Stimulated activated CD8-positive, alpha-beta memory T cell treated with anti-CD3 and anti-CD28 coated beads, Interleukin-12 subunit alpha, Interleukin-12 subunit beta, amount 100 ng/mL, for 4 hours (primary cell): ENCODE data around the gene ATP5PD.

Experiments
- DNase-seq: peaks from one replicate; pipeline ENCODE4 v3.0.0-alpha.2; 2020; ENCODE audit warnings: low read depth

The ATP5PD gene

DNA sequence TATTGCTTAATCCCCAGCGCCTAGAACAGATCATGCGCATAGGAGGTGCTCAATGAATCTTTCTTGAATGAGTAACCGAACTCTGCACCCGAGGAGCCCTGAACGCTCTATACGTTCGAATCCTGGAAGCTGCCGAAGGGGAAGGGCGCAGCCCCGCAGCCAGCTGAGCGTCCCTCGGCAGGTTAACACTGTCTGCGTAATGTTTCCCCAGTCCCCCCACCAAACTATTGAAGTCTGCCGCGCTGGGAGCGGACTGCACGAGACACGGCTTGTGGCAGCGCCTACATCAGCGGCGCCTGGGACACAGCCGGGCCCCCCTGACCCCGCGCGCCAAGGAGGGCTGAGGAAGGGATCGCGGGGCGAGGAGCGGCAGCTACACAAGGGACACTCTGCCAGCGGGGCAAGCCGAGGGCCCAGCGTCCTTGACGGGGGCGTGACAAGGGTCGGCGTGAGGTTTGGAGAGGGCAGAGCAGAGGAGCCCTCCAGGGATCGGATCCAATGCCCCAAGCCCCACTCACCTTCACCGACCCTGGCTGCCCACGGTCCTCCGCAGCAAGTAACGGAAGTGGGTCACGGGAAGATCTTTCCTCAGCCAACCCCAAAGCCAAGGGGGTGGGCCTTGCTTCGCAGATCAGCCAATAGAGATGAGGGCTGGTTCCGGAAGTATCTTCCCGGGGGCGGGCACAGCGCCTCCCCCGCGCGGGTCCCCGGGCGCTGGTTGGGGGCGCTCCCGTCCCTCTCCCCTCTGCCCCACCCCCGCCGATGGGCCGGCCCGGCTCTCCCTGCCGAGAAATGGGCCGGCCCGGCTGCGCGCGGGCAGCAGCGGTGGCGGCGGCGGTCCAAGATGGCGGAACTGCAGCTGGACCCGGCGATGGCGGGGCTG is at the start of gene ATP5PD, which contains the start of gene KCTD2:
Gene ATP5PD, minus strand, starts transcription at position 563 of the 883 bp plus-strand sequence. CDS start 4,319 bp downstream, outside the sequence.
Gene KCTD2, plus strand, starts transcription at position 819 of the 883 bp plus-strand sequence. Its CDS starts 26 bp downstream, at position 845.
- peak; percentile 91 for DNase-seq

DNA sequence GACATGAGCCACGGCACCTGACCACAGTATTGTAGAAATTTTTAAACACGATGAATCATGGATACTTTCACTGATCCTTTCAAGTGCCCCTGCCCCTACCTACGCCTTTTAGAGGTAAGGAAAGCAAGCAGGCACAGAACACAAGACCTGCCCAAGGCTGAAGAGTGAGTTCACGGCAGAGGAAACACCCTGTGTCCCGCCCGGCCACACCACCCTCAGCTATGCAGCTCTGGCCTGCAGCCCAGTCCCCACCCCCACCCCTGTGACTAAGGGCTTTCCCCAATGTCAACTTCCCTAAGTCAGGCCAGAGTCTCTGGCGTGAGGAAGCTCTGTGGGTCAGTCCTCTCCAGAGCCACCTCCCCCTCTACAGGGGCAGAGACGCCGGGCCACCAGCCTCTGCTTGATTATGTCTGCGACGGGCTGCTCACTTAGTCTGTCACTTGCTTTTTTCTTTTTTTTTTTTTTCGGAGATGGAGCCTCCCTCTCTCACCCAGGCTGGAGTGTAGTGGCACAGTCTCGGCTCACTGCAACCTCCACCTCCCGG is 49.4 kb upstream of the ATP5PD start:
- DNase-seq: no peak

DNA sequence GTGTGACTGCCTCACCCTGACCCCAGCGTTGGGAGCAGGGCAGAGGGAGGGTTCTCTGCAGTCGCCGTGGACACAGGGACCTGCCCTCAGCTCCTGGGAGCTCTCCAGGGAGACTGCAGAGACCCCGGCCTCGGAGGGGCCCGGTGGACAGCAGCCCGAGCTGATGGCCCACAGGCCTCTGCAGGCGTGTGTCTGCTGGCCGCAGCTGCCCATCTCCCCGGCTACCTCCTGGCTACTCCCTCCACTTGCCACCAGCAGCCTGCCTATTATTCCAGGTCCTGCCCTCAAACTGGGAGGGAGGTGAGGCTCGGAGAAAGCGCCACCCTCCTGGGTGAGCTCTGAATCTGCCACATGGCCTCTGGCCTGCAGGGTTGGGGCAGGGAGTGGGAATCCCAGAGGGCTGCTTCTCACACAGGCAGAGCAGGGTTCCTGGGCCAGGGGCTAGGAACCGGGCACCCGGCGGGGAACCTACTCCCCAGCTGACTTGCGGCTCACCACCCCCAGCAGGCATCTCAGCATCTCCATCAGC is 48.2 kb upstream of the ATP5PD start:
- DNase-seq: no peak

DNA sequence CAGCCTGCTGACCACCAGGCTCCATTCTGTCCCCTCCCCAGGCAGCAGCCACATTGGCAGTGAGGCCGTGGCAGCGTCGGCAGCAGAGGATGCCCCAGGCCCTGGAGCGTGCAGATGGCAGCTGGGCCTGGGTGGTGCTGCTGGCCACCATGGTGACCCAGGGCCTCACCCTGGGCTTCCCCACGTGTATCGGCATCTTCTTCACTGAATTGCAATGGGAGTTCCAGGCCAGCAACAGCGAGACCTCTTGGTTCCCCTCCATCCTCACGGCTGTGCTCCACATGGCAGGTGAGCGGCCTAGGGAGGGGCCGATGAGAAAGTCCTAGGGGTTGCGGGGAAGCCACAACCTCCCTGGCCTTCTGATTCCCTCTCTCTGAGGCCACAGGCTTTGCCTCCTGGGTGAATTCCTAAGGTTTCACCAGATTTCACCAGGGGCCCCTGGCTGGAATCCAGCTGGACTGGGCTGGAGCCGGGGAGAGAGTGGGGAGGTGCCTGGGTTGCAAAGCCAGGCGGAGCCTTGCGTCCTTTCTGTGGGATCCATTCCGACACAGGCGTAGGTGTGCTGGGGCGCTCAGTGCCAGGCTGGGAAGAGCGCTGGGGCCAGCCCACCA is 46.9 kb upstream of the ATP5PD start:
- DNase-seq: no peak

DNA sequence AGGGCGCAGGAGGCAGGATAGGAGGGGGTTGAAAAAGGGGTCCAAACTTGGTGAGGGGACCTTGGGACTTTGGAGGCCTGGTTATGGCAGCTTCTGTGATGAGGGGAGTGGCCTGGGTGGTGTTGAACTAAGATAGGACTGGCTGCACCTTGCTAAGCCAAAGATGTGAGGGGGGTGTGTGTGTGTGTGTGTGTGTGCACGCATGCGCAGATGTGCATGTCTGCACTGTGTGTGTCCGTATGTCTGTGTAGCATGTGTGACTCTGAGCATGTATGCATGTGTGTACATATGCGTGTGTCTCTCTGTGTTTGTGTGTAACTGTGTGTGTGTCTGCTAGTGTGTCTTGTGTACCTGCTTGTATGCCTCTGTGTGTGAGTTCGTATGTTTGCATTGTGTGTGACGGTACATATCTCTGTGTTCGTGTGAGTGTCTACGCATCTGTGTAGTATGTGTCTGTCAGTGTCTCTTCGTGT is 45.1 kb upstream of the ATP5PD start:
- DNase-seq: no peak

DNA sequence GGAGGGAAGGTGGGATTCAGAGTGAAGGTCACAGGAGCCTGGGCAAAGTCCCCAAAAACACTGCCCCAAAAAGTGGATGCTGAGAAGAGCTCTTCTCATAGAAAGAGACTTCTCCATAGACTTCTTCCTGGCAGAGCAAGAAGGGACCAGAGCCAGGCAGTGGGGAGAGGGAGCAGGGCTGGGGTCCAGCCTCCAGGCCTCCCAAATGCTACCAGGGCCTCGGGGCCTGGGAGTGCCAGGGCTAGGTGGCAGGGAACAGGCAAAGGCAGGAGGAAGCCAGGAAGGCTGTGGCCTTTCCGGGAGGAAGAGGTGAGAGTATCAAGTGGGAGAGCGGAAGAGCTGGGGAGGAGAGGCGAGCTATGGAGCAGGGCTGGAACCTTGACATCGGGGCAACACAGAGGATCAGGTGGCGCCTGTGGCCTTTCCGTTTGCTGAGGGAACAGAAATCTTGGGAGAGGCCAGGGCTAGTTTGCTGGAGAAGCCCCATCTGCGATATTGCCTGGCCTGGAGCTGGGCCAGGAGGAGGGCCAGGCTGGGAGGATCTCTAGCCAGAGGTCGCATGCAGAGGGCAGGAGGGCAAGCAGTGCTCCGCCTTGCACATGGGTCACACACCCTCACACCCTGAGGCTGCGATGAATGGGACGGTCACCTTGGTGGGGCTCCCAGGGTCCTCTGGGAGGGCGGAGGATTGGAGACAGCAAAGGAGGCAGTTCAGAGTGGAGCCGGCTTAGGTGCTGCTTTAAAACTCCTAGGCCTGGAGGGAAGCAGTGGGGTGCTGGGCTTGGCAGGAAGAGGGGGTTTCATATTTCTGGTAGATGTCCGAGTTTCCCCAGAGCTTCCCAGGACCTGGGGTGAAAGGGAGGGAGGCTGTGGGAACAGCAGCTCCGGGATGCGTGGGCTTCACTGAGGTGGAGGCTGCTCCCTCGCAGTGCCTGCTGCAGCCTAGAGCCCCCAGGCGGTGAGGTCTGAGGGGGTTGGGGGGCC is 44.4 kb upstream of the ATP5PD start:
- no peak for DNase-seq

DNA sequence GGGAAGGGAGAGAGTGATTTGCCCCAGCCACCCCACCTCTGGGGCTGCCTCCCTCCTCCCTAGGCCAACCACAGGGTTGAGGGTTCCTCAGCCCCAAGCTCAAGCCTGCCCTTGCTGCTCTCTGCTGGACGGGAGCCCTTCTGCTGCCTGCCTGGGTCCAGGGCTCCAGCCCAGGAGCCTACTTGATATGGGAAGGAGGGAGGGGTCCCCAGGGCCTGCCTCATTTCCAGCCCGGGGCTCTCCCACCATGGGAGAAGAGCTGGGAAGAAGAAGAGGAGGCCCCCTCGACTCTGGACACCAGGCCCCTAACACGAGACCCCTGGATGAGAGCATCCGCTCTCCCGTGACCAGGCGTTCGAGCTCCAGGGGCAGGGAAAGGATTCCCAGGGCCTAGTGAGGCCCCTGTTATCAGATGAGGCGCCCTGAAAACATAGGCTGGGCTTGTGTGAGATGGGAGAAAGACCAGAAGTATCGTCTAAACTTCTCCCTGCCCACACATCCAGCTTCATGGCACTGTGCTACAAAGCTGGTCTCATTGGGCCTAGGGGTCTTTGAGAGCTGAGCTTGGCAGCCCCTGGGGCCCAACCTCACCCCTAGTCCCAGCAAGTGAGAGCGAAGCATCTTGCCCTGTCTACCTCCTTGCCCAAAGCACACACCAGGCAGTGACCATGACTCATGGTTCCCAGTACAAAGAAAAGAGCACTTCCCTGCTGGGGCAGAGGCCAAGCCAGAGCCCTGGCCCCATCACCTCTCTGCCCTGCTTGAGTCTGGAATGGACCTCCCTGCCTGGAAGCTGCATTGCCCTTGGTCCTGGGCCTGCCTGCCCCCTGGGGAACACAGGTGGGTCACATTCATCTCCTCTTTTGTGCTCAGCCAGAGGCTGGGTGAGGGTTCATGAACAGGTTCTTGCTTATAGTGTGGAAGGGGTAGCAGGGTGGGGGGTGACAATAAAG is 42.0 kb upstream of the ATP5PD start:
- DNase-seq: no peak

DNA sequence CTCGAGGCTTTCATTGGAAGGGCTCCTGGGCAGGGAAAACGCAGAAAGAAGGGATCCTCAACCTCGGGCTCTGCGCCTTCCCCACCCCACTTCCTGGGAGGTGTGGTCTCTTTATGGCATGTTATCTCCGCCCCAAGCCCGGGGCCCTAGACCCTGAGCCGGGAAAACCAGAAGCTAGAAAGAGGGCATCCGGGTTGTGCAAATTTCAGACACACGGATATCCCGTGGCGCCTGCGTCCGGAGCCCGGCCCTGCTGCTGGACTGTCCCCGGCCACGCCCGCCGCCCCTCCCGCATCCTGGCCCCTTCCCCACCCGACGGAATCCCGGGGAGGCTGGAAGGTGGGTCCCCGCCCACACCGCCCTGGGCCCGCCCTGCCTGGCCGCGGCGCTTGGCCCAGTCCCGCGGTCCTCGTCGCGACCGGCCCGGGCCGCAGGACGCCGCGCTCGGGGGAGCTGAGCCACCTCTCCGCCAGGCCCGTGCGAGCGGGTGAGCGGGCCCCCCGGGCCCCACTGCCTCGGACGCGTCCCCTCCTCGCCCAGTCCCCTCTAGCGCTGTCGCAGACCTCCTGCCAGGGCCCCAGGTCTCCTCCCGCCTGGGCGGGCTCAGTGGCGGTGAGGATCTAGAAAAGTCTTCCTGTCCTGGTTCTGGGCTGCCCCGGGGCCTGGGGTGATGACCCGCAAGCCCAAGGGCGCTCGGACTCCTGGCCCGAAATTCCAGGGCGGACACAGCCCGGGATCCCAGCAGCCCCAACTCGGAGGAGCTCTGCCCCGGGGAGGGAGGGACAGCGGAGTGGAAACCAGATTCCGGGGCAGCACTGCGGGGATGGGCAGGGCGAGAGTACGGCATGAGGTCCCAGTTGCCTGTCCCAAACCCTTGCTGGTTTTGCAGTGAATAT is 41.0 kb upstream of the ATP5PD start, which contains the start of gene SLC16A5:
Gene SLC16A5, plus strand, starts transcription at position 397 of the 896 bp plus-strand sequence. CDS start 5,683 bp downstream, outside the sequence.
- no peak for DNase-seq

DNA sequence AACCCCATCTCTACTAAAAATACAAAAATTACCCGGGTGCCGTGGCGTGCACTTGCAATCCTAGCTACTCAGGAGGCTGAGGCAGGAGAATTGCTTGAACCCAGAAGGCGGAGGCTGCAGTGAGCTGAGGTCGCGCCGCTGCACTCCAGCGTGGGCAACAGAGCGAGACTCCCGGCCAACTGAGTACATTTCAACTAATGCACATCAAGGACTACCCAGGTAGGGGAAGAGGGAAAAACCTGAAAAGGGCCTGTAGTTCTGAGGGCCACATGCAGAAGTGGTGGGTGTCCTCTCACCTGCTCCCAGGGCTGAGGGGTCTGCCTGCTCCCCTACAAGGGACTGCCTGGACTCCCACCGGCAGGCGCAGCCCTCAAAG is 40.4 kb upstream of the ATP5PD start:
- DNase-seq: no peak

DNA sequence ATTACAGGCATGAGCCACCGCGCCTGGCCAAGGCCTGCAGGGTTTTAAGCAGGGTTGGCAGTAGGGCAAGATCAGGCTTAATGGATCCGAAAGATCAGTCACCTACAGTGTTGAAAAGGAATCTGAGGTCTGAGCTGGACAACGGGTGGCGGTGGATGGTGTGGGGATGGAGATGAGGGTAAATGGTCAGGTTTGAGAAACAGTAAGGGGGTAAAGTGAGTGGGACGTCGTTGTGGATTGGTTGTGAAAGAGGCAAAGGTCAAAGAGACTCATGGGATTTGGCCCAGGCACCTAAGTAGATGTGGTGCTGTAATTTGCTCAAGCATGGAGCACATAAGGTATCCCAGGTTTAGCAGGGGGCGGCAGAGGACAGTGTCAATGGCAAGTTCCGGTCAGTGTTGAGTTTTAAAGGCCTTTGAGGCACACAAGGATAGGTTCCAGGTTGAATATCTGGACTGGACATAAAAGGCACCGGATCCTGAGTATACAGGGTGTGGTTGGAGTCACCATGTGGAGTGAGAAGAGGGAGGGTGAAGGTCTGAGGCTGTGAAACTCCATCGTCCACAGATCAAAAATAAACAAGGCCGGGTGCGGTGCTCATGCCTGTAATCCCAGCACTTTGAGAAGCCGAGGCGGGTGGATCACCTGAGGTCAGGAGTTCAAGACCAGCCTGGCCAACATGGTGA is 39.9 kb upstream of the ATP5PD start:
- DNase-seq: no peak

DNA sequence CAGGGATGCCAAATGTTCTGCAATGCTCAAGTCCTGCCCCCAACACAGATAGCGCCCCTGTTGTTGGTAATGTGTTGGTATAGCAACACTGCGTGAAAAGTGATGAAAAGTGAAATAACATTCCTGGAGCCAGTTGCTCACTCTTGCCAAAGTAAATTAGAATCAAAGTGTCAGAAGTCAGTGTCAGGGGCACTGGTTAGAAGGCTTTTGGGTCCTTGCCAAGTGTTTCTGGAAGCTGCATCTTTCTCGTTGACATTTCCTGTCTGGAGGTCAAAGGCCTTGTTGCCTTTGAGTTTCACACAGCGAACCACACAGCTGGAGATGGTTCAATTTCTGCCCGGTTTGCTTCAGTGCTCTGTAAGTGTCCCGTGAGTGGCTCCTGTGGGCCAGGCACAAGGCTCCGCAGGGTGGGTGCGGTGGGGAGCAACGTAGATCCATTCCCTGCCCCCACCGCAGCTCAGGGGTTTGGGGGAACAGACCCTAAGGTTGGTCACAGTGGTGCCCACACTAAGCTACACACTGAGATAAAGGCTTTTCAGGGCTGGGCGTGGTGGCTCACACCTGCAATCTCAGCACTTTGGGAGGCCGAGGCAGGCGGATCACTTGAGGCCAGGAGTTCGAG is 37.4 kb upstream of the ATP5PD start:
- DNase-seq: no peak

DNA sequence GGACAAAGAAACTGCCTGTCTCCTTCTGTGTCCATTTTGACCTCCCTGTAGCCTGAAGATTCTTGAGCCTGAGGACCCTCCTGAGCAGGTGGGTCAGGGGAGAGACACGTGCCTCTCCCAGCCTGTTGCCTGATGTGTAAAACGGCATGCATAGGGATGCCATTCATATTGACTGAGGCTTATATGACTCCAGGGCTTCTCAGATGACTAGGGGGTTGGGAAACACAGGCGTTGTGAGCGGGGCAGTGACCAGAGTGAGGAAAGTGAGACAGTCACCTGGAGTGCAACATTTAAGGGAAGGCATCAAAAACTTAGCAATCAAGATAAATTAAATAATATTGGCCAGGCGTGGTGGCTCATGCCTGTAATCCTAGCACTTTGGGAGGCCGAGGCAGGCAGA is 35.9 kb upstream of the ATP5PD start:
- no peak for DNase-seq

DNA sequence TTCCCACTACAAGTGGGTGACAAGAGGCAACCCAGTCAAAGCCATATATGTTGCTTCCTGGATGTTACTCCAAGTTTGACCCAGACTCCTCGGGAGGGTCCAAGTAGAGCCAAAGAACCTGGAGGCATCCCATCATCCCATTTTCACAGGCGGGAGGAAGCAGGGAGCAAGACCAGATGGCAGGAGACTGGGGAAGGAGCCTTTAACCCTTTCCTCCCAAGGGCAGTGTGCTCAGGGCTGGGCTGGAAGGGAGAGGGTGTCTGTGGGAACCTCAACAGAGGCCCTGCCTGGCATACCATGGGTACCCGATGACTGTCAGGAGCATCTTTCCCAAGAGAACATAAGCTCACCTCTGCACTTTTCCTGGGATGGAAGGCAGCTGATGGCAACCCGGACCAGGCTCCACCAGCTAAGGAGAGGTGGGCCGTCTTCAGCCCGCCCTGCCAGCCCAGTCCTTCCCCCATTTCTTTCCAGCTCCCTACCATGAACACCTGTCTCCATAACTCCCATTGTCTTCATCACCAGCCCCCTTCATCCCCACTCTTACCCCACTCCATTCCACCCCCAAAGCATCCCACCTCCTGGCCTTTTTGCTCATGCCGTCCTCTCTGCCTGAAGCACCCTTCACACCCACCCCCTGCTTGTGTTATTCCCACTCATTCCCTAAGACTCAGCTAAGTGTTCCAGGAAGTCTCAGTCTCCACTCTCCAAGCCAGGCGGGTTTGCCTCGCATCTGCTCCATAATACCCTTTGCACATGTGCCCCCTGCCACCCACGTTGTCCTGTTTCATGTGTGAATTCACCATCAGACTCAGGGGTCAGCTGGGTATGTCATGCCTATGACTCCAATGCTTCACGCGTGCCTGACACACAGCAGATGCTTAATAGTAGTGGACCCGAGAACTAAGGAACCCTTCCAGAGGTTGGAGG is 35.1 kb upstream of the ATP5PD start:
- no peak for DNase-seq

DNA sequence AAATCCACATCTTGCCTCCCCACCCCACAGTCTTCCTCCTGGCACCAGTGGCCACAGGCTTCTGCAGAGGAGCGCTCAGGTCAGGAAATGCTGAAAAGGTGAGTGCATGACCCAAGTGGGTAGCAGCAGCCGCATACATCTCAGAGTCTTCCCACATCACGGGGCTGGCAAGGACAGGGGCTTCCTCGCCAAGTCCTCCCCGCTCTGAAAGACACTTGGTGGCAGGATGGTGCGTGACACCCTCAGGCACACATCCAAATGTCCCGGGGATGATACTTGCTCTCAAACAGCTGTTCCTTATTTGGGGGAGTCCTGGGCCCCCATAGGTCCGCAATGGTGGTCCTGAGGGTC is 32.2 kb upstream of the ATP5PD start:
- no peak for DNase-seq

DNA sequence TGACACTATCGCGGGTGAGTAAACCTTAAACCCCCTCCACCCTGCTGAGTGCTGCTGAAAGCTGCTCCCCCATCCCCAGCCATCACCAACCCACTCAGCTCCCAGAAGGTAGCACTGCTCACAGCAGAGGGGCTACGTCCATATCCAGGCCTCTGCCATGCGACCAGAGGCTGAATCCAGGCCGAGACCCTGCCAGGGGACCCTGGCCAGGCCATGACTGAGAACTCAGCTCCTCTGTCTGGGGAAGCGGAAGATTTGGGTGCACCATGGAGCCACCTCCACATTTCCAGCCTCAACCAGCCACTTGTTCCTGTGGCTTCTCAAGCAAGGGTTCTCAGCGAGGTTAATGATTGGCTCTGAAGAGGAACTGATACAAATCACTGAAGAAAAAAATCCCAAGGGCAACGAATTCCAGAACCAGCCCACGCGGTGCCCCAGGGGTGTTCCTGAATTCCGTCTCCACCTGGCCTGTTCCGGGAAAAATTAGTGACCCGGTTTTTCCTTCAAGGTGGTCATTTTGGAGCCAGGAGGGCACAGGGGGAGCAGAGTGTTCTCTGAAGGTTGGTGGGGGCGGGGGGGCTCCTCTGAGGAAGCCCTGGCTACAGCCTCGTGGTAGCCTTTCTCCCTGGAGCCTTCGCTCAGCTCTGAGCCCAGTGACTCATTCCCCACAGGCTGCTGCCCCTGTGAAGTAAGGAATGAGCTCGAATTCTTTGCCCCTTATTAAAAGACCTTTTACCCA is 31.7 kb upstream of the ATP5PD start:
- DNase-seq: no peak
